Mucosa of gallbladder (tissue), 1 donor: ENCODE data around the gene SBF2. TPM values are rescaled to one million over a fixed set of nuclear protein-coding genes. Genes with fewer than 3 reads are reported as not detected.
A peak's percentile ranks its signal among the peaks of the same experiment; 100 is the strongest.

Experiments
- DNase-seq: peaks from one replicate; pipeline ENCODE4 v3.0.0-alpha.2; 2020; ENCODE audit warnings: low spot score
- total RNA-seq: library from RNA; stranded (reverse); gene quantifications from one replicate; pipeline ENCODE4 v1.2.1, GENCODE V29; 2021
- donor health status: DM: no; HTN: no; CAD: no.

The SBF2 gene
- 53.1 TPM for total RNA-seq

- DNase-seq, result peak; percentile 84
Observed at GRCh38 chr11:10293423-10294289, at the start of gene SBF2. TSS of gene SBF2 (minus strand) at chr11:10294219. CDS start at chr11:10294069, 150 bp downstream.

DNA sequence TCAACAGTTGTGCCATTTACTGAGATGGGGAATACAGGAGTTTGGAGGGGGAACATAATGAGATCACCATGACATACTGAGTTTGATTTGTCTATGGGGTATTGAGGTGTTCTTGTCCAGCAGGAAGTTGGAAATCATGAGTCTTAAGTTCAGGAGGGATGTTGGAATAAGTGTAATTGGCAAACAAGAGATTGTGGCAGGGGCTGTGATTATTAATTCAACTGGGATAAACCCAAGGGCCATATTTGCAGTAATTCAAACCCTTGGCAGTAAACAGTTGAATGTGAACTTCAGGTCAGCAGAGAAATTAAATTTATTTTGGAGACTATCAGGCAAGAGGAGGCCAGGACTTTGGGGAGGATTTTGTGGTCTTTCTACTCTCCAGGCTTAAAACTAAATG lies 44.3 kb upstream of the SBF2 start:
- DNase-seq, result no peak

GRCh38 chr11:10333490-10333889 lies 39.5 kb upstream of the SBF2 start:
- DNase-seq, result no peak

GRCh38 chr11:10331548-10332289 lies 37.7 kb upstream of the SBF2 start:
- DNase-seq, result no peak

DNA sequence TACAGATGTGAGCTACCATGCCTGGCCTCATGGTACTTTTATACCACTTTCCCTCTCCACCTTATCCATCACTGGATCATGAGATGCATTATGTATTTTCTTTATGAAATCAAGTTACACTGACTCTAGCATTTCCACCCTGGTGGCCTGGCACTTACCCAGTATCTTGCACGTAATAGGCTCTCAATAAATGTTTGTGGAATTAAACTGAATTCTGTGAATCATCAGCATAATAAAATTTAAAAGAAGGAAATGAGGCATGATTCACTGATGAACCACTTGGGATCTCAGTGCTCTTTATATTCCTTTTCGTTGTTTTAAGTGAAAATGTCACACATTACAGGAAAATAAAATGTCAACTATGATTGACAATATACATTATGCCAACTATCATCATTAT lies 35.9 kb upstream of the SBF2 start:
- no peak for DNase-seq

DNA sequence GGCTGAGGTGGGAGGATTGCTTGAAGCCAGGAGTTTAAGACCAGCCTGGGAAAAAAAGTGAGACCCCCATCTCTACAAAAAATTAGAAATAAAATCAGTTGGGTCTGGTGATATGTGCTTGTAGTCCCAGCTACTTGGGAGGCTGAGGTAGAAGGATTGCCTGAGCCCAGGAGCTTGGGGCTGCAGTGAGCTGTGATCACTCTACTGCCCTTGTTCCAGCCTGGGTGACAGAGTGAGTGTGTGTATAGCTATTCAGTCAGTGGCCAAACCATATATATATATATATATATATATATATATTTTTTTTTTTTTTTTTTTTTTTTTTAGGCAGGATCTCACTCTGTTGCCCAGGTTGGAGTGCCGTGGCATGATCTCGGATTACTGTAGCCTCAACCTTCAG lies 35.3 kb upstream of the SBF2 start:
- DNase-seq, result no peak

DNA sequence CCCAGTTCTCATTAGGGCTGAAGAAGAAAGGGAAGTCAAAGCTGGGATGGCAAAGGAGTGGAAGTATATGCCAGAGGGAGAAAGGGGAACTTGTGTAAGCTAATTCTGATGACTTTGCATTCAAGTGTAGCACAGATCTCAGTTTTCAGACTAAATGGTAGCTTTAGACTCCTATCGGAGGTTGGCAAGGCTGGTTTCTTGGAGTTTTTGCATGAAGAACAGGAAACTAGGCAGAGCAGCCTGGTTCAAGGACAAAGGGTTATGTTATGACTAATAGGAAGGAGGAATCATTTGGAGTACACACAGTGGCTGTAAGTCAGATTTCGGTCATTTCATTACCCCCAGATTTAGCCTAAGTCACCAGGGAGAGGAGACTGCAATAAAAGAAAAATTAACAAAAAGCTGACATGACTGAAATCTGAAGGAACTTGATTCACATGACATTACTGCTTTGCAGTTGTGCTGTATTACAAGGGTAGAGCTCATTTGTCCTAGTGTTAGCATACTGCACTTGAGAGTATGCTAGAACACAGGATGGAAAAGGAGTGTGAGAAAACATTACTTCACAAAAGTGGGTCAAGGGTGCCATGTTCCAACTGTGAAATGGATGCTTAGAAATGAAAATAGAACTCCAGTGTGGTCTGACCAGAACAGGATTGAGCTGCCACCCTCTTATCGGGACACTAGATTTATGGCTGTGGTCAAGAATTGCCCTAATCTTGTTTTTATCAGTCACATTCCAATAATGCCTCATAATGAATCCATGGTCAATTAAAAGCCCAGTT lies 34.5 kb upstream of the SBF2 start:
- DNase-seq, result no peak

GRCh38 chr11:10327254-10327653 lies 33.2 kb upstream of the SBF2 start:
- DNase-seq, result no peak

DNA sequence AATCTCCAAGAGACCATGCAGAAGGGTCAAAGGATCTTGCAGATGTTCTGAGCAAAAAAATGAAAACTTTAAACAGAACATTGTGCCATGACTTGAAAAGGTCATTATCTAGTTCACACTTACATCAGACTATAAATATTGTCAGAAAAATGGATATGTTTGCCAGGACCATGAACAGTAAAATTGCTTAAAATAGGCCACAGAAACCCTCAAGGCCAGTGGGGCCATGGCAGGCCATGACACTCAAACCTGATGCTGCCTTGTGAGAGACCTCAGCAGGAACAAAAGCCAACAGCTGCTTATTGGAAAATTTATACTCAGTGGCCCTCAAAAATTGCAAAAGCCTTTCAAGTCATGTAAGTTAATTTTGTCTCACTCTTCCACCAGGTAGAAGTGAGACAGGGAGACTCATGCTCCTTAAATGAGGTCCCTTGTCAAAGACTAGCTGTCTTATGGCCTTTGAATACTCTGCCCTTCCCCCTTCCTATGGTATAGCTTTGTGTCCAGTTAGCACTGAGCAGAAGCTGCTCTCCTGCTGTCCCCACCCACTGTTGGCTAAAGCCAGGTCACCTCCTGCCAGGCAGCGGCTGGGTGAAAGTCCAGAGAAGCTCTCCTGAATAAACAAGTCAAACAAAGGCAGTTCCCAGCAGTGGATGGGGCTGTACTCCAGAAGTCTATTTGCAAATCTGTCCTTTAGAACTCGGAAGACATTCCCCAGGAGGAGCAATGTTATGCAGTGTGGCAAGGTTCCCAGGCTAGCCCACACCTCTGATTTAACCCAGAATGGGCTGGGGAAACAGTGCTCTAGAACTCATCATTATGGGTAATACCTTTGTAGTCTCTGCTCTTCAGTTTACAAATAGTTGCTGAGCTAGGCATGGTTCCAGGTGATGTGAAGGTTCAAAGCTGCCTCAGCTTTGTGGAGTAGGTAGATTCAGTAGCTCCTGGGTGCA lies 32.3 kb upstream of the SBF2 start:
- DNase-seq, result peak; percentile 91

DNA sequence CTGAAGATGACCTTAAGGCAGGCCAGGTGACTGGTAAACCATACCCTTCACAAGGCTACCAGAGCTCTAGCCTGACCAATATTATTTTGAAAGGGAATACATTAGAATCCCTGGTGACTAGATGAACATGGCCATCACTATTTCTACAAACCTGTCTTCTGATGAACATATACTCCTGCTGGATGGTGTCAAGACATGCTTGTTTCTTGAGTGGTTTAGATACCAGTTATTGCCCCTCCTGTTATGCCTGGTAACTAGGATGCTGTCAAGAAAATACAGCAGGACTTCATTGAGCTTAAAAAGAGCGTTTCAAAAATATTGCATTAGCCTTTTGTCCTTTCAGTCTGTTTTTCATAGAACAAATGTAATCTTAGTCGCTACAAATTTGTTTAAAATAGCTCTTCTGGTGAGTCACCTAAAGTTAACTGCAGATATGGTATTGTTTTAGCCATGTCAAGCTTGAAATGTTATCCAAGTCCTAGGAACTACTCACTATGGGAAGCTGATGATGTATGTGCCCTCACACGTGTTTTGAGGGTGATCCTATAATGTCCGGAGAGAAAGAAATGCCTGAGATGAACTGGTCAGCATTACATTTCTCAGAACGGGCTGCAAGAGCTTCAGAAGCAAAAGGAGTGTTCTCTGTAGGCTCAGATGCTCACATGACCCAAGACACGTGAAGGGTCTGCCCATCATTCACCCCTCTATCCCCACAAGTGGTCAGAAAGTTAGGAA lies 31.4 kb upstream of the SBF2 start:
- DNase-seq, result no peak

GRCh38 chr11:10324474-10324873 lies 30.5 kb upstream of the SBF2 start:
- no peak for DNase-seq

GRCh38 chr11:10323793-10324170 lies 29.8 kb upstream of the SBF2 start:
- no peak for DNase-seq

DNA sequence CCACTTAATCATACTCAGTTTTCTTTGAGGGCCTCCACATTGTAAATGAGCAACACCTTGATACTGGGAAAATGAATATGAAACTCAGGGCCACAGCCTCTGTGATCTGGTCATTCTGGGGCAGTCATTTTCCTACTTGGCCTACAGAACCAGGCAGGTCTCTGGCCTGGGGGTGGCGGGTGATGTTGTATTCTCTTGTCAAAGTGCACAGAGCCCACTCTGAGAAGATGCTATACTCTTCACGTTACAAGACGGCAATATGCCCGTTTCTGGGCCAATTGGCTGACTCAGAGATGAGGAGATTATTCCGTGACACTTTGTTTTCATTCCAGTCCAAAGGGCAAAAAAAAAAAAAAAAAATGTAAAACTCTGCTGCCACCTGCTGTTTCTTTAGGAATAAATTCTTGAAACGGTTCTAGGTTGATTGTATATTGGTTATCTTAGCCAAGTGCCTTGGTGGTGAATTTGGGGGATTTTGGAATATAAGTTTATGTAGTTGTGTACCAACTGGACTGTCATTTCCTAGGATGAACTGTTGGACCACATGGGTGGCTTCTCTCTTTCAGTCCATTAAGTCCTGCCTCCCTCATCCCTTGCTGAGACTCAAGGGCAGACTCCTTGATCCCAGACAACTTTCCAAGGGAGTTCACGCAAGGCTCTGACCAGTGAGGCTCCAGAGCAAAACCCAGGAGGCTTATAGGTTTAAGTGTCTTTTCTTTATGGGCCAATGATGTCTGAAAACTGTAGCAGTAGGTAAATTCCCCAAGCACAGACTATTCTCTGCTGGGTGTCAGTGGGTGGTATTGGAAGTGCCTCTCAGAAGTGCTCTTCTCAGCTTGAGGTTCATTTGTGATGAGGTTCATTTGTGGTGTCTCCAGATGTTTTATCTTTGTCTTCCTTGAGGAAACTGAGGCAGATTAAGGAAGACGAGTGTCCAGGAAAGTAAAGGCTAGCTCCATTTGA lies 29.1 kb upstream of the SBF2 start:
- DNase-seq, result peak; percentile 75

- DNase-seq, result no peak
Observed at GRCh38 chr11:10322401-10322800, 28.4 kb upstream of the SBF2 start.

DNA sequence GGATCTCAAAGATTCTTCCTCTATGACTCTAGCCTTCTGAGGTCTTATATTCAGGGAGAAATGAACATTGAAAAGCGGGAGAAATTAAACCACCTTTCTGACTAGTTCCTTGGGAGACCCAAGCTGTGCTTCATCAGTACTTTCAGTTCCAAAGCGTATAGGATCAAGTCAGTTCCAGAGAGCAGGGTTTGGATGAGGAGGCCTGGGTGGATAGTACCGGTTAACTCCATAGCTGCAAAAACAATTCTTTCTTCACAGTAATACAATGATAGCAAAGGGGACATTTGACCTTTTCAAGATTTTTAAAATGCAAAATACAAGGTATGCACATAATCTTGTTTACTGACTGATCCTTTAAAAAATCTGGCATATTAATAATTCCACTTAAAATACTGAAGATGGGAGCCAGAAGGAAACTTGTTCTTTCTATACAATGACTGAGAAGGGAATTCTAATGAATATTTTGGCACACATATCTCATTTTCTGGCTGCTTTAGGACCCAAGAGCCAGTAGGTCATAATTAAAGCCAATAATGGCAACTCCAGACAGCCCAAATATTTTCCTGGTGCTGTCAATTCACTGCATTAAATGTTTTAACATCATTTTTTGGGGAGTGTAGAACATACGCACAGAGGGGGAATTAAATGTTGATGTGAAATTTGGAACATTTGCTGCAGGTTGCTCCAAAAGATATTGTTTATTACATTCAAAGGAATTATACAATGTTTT lies 26.9 kb upstream of the SBF2 start:
- no peak for DNase-seq

GRCh38 chr11:10319702-10320558 lies 25.9 kb upstream of the SBF2 start:
- DNase-seq, result no peak

DNA sequence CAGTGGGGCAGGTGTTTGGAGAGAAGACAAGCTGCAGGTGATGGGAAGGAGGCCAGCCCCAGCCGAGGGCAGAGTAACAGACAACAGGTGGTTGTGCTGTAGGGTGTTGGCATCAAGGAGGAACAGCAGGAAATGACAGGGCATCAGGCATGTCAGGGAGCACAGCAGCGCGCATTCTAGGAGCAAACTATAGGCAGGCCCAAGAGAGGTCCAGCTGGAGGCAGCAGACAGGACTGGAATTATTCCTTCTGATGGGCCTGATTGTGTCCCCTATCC lies 24.4 kb upstream of the SBF2 start:
- DNase-seq, result no peak
